Rectal smooth muscle tissue (tissue), 1 donor: ENCODE results near the gene PCSK6.

Experiments
- H3K27ac ChIP-seq: one replicate; pipeline ENCODE4 v1.7.0; 2013; ENCODE audit warnings: low read depth, low read length, inconsistent platforms
- H3K27me3 ChIP-seq: one replicate; pipeline ENCODE4 v1.7.0; 2013; ENCODE audit warnings: low read length; ENCODE audit not compliant: control insufficient read depth, insufficient read depth
- H3K36me3 ChIP-seq: one replicate; pipeline ENCODE4 v1.7.0; 2013; ENCODE audit warnings: low read length; ENCODE audit not compliant: control insufficient read depth, insufficient read depth
- H3K4me1 ChIP-seq: one replicate; pipeline ENCODE4 v1.7.0; 2013; ENCODE audit warnings: low read length; ENCODE audit not compliant: control insufficient read depth, insufficient read depth
- H3K4me3 ChIP-seq: one replicate; pipeline ENCODE4 v1.7.0; 2013; ENCODE audit warnings: low read length
- H3K9ac ChIP-seq: one replicate; pipeline ENCODE4 v1.7.0; 2013; ENCODE audit warnings: low read length

The PCSK6 gene

GRCh38 chr15:101501703-101502373, 12.3 kb upstream of the PCSK6 start:
- Histone ChIP-seq H3K27ac (no peak overlapping the region), H3K36me3 (no peaks in the 10 kb centered on the region), H3K4me3 (peak overlapping the region; percentile 23), H3K4me1 (peaks cover 6% of the 10 kb centered on the region), H3K9ac (no peak overlapping the region), H3K27me3 (no peaks in the 10 kb centered on the region)

GRCh38 chr15:101500865-101501551, 11.5 kb upstream of the PCSK6 start:
- H3K9ac ChIP-seq, result no peak overlapping the region

GRCh38 chr15:101499863-101500713, 10.6 kb upstream of the PCSK6 start:
- no peak overlapping the region for H3K9ac ChIP-seq
- H3K36me3 ChIP-seq, result no peaks in the 10 kb centered on the region
- peaks cover 6% of the 10 kb centered on the region for H3K4me1 ChIP-seq
- no peak overlapping the region for H3K4me3 ChIP-seq
- H3K27me3 ChIP-seq, result peaks cover 8% of the 10 kb centered on the region
- H3K27ac ChIP-seq, result no peak overlapping the region

More at GRCh38 chr15:101500865-101501551, 11.5 kb upstream of the PCSK6 start:
- Histone ChIP-seq H3K4me3 (no peak overlapping the region), H3K4me1 (peaks cover 6% of the 10 kb centered on the region), H3K27ac (no peak overlapping the region), H3K27me3 (peaks cover 4% of the 10 kb centered on the region), H3K36me3 (no peaks in the 10 kb centered on the region)

GRCh38 chr15:101498717-101499480, 9.4 kb upstream of the PCSK6 start:
- H3K27ac ChIP-seq, result no peak overlapping the region

GRCh38 chr15:101498076-101498716, 8.7 kb upstream of the PCSK6 start:
- Histone ChIP-seq H3K4me3 (no peak overlapping the region), H3K9ac (no peak overlapping the region), H3K27ac (no peak overlapping the region), H3K4me1 (peaks cover 6% of the 10 kb centered on the region), H3K27me3 (peaks cover 9% of the 10 kb centered on the region), H3K36me3 (no peaks in the 10 kb centered on the region)

More at GRCh38 chr15:101498717-101499480, 9.4 kb upstream of the PCSK6 start:
- Histone ChIP-seq H3K4me1 (peaks cover 6% of the 10 kb centered on the region), H3K27me3 (peaks cover 9% of the 10 kb centered on the region), H3K4me3 (no peak overlapping the region), H3K36me3 (no peaks in the 10 kb centered on the region), H3K9ac (no peak overlapping the region)

- H3K27me3 ChIP-seq, result peaks cover 9% of the 10 kb centered on the region
- no peak overlapping the region for H3K9ac ChIP-seq
- peaks cover 6% of the 10 kb centered on the region for H3K4me1 ChIP-seq
- no peak overlapping the region for H3K27ac ChIP-seq
- H3K36me3 ChIP-seq, result no peaks in the 10 kb centered on the region
- H3K4me3 ChIP-seq, result no peak overlapping the region
These were observed 8.1 kb upstream of the PCSK6 start for GRCh38 chr15:101497484-101498034.

GRCh38 chr15:101497017-101497416, 7.5 kb upstream of the PCSK6 start:
- Histone ChIP-seq H3K4me3 (peak overlapping the region; percentile 37), H3K27ac (no peak overlapping the region), H3K9ac (no peak overlapping the region), H3K27me3 (peaks cover 9% of the 10 kb centered on the region), H3K36me3 (no peaks in the 10 kb centered on the region), H3K4me1 (peaks cover 6% of the 10 kb centered on the region)

GRCh38 chr15:101496198-101496986, 6.9 kb upstream of the PCSK6 start:
- Histone ChIP-seq H3K4me1 (peaks cover 2% of the 10 kb centered on the region), H3K9ac (no peak overlapping the region), H3K36me3 (no peaks in the 10 kb centered on the region), H3K27me3 (peaks cover 9% of the 10 kb centered on the region), H3K27ac (no peak overlapping the region), H3K4me3 (peak overlapping the region; percentile 37)

- Histone ChIP-seq H3K27ac (no peak overlapping the region), H3K9ac (no peak overlapping the region), H3K4me1 (no peaks in the 10 kb centered on the region), H3K36me3 (no peaks in the 10 kb centered on the region), H3K4me3 (no peak overlapping the region), H3K27me3 (peaks cover 9% of the 10 kb centered on the region)
These were observed 6.1 kb upstream of the PCSK6 start for GRCh38 chr15:101495334-101496197.

- Histone ChIP-seq H3K4me1 (no peaks in the 10 kb centered on the region), H3K27ac (no peak overlapping the region), H3K4me3 (no peak overlapping the region), H3K36me3 (no peaks in the 10 kb centered on the region), H3K9ac (no peak overlapping the region), H3K27me3 (peaks cover 9% of the 10 kb centered on the region)
These were observed 4.8 kb upstream of the PCSK6 start for GRCh38 chr15:101494251-101494796.
